GM19452 (cell line): ENCODE results near the gene RBPJL.

Experiments
- ATAC-seq: cut with Tn5 transposase; IDR thresholded peaks from one replicate; pipeline ENCODE4 v1.9.1; 2021; ENCODE audit not compliant: unreplicated experiment

Gene RBPJL

DNA sequence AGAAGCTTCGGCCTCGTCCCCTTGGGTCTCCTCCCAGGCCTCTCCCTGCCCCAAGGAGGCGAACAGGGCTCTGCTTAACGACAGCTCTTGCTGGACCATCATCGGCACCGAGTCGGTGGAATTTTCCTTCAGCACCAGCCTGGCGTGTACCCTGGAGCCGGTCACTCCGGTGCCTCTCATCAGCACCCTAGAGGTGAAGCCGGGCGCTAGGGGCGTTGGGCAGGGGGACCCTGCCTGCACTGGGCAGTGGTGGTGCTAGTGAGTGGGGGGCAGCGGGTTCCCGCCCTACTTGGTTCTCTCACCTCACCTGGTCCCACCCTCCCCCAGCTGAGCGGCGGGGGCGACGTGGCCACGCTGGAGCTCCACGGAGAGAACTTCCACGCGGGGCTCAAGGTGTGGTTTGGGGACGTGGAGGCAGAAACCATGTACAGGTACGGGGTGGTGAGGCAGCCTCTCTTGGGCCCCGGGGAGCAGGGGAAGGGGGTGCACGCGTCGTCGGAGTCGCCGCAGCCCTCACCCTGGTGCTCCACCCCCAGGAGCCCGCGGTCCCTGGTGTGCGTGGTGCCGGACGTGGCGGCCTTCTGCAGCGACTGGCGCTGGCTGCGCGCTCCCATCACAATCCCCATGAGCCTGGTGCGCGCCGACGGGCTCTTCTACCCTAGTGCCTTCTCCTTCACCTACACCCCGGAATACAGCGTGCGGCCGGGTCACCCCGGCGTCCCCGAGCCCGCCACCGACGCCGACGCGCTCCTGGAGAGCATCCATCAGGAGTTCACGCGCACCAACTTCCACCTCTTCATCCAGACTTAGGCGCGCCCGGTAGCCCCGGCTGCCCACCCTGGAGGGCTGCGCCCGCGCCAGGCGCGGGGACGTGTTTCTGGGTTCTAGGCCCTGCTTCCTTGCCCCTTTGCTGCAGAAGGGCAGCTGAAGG lies 9.8 kb downstream of the RBPJL start:
- ATAC-seq: no peak

DNA sequence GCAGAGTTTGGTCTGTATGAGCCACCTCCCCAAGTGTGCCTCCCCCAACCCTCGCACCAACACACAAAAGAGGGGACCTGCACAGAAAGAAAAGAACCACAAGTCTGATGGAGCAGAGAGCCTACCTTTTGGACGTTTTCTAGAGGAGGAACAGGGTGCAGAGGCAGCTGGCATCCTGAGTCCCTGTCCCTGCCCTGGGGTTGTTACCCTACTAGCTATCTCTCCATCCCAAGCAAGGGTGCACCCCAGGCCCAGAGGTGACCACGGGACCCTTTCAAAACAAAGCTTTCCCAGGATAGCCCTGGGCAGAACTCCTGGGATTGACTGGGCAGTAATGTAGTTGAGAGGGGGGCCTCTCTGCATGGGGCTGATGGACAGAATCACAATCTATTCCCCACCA lies 11.2 kb downstream of the RBPJL start:
- no peak for ATAC-seq

DNA sequence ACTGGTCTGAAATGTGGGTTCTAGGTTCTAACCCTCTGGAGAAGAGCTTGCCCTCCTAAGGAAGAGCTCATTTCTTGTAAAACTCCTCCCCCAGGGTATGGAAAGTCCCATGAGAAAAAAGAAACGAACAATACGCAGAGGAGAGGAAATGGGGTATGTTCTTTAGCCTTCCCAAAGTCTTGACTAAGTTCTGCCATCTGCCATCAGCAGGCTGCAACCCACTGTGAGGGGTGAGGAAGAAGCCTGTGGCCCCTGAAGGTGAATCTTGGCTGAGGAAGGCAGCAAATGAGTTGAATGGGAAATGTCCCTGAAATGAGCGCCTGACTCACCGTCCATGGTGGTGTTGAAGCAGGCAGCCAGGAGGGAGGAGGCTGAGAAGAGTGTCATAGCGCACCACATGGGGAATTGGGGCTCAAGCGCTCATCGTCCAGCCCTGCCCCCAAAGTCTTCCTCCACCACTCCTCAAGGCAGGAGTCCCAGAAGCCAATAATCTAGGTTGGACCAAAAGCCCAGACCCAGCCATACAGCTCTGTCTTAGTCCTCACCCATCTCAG lies 11.8 kb downstream of the RBPJL start:
- ATAC-seq: no peak

DNA sequence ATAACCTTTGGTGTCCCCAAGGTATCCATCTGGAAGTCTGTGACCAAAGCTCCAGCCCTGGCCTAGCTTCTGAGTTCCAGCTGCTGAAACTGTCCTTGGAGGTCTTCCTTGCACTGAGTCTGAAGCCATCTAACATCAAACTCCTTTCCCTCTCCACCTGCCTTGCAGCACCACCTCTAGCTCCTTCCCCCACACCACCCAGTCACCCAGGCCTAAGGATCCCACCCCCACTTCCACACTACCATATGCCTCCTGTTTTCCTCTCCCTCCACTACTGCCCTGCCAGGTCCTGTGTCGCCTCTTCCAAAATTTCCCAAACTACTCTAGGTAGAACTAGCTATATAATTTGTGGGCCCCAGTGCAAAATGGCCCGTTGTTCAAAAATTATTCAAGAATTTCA lies 12.3 kb downstream of the RBPJL start:
- ATAC-seq: no peak

DNA sequence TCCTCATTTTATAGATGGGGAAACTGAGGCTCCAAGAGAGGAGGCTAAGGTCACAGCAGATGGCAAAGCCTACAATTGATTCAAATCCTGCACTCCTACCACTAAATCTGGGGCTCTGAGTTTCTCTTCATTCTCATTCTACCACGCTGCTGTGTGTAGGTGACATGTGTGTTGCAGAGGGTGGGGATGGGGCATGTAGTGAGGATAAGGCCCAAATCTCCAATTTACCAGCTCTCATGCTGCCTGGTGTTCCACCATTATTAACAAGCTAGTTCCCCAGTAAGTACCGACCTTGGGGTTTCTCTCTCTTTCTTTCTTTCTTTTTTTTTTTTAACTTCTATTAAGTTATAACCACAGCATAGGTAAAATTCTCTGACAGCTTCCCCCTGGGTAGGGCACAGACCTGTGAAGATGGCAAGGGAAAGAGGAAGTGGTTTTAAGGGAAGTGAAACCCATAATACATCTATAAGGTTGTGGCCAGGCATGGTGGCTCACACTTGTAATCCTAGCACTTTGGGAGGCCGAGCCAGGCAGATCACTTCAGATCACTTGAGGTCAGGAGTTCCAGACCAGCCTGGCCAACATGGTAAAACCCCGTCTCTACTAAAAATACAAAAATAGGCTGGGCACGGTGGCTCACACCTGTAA lies 14.4 kb downstream of the RBPJL start:
- peak; percentile 82 for ATAC-seq

DNA sequence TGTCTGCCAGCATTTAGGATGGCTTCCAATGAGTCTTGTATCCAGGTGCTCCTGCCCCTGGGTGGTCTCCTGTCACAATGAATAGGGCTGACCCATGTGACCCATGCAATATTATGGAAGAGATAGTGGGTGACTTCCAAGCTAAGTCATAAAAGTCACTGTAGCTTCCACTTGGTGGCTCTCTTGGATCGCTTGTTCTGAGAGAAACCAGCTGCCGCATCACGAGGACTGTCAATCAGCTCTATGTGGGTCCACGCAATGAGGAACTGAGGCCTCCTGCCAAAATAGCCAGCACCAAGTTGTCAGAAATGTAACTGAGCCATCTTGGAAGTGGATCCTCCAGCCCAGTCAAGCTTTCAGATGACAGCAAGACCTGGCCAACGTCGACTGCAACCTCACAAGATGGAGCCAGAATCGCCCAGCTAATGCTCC lies 16.3 kb downstream of the RBPJL start:
- ATAC-seq: no peak

DNA sequence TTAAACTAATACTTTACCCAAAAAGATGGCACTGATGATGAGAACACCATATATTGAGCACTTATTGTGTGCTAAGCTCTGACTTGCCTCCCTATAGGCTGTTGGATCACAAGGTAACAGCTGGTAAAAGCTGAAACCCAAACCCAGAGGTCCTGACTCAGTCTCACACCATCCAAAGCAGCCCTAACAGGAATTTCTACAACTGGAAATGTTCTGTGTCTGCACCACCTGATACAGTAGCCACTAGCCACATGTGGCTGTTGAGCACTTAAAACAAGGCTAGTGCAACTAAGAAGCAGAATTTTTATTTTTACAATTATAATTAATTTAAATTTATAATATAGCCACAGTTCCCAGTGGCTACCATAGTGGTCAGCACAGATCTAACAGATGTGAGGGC lies 17.1 kb downstream of the RBPJL start:
- ATAC-seq: no peak

DNA sequence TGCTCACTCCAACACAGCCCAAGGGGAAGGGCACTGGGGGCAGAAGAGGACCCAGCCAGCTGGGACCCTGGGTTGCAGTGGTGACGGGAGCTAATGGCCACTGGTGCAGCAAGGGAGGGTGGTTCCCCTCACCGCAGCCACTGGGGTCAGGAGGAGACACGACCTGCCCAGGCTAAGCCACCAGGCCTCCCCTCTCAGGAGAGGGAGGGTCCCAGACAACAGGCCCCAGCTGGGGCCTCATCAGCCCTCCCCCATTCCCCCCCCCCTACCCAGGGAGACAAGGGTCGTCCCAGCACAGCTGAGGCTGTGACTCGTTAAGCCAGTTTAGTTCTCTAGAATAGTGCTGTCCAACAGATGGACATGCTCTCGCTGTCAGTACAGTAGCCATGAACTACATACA lies 18.7 kb downstream of the RBPJL start:
- no peak for ATAC-seq

DNA sequence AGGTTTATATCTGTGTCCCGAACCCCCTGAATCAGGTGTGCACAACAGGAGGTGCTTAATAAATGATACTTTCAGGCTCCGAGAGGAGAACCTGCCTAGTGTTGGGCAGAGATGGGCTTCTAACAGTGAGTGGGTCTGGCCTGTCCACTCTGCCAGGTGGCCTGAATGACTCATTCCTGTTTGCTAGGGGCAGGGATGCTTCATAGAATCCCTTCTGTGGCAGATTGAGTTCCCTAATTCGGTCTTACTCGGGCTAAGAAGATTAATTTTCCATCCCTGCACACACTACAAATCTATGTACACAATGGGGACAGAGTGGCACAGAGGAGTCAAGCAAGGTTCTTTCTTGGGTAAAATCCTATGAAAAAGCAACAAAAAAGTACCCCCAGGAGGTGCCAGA lies 21.8 kb downstream of the RBPJL start:
- no peak for ATAC-seq

DNA sequence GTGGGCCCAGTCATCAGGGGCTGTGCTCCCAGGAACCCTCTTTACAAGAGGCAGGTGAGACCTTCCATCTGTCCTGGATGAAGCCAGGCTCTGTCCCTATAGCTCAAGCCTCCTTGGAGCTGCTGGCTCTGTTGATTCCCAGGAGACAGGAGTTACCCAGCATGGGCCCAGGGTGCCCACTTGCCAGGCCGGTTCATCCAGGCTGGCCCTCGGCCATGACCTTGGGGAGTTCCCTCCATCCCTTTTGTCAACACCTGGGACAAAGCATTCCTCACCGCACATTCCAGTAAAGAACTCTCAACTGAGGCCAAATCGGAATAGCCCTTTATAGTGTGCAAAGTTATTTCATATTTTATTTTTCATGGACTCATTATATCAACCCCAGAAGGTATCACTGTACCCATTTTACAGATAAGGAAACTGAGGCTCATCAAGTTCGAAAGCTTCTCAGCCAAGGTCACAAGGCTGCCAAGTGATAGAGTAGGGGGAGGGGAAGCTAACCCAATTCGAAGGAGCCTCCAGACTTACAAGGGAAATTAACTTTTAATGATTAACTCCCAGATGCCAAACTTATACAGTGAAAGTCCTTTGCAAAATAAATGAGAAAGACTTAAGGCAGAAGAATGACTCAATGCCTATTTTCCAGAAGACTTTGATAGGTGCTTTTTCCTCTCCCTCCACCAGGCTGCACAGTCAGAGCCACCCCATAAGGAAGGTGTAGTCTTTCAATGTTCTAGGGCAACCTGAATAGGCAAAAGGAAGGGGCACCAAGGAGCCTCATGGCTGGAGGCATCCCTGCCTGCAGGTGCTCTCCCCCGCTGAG lies 23.1 kb downstream of the RBPJL start:
- ATAC-seq: no peak

DNA sequence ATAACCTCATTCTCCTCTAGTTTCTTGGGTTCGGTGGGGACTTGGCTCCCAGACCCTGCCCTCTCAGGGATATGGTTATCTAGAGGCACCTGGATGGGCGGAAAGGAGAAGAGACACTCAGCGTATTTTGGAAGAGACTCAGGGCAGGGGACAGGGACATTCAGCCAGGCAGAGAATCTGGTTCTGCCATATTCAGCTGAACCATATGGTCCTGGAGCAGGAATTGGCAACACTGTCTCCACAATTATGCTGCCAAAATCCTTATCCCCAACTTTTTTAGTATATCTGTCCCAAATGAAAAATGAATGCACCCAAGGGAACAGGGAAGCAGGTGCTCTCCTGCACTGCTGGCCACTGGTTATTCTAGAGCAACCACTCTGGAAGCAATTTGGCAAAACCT lies 23.8 kb downstream of the RBPJL start:
- ATAC-seq: no peak

DNA sequence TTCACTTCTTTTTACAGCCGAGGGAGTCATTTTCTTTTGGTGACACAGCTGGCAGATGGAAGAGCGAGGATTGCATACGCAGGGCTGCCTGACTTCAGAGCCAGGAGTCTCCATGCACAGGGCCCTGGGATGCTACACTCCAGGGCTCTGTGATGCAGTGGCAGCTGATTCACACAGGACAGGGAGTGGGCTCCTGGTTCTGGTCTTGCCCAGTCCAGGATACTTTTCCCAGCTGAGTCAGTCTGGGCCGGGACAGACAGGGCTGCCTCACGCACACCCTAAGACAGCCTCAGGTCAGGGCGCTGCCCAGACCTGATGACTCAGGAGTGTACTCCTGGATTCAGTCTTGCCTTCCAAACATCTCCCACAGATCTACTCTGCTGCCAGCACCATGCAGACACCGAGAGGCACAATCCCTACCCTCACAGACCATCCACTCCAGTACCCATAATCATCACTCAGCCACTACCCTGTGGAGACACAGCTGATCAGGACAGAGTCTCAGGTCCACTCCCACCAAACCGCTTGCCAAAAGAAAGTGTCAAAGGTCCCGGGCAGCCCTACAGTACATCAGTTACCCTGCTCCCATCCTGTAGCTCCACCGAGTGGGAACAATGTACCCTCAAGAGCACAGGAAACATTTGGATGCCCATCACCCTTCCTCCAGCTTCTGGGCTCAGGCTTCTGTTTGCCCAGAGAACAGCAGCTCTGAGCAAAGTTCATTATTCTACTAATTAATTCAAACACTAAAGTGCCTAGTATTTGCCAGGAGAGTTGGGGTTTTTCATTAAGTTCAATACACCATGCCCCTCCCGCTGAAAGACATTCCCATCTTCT lies 30.1 kb downstream of the RBPJL start:
- ATAC-seq: no peak

DNA sequence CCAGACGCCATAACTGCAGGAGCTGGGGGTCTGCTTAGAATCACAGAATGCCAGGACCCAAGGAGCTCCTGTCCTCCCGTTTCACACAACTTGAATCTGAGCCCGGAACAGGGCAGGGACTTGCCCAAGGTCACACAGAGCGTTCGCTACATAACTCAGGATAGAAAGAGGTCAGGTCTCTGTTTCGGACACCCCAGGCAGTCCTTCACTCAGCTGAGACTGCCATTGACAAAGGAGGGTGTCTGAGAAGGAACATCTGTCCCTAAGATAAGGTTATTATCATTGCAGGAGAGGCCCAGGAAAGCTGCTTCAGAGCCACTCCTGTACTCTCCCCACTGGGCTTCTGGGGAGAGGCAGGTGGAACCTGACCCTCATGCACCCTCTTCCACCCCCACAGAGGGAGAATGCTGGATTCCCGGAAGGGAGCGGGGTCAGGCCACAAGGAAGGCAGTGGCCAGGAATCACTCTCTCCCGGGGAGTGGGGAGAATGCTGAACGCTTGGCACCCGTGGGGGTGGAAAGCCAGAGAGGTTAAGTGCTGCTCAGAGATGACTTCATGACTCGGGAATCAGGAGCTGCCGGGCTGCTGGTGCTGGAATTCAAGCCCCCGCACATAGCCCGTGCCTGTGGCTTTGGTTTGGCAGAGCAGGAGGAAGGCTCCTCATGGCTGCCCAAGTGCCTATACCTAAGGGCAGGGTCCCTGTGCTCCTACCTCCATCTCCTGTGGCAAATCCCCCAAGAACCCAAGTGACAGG lies 30.9 kb downstream of the RBPJL start:
- ATAC-seq: no peak

DNA sequence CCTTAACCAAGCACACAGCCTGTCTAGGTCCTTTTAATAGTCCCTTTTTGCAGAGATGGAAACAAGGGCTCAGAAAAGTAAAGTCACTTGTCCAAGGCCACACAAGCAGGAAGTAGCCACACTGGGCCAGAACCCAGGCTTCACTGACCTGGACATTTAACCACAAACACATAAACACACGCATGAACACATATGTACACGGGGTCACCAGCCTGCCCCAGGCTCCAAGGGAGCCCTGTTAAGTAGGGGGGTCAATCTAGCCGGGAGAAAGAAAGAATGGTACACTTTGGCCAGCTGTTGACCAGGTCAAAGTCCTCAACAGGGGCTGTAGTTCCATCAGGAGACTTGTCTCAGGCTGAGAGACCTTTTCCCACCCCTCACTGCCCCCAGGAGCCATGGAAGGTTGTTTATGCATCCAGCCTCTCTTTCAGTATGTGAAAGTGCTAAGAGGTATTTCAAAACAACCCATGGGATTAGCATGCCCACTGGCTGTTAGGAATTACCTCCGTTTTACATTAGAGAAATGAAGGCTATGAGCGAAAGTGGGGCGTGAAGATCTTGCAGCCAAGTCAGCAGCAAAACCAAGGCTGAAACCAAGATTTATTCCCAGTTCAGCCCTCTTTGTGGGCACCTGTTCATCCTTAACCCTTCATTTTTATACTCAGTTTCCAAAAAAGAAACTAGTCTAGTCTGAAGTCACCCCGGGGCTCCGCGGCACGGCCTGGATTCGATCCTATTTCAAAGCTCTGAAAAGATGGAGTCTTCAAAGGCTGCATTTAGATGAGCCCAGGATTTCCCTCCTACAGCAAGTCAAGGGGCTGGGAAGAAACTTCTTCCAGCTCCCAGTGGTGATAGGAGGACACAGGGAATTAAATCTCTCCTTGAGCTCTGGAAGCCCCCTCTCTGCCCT lies 31.7 kb downstream of the RBPJL start:
- ATAC-seq: no peak

DNA sequence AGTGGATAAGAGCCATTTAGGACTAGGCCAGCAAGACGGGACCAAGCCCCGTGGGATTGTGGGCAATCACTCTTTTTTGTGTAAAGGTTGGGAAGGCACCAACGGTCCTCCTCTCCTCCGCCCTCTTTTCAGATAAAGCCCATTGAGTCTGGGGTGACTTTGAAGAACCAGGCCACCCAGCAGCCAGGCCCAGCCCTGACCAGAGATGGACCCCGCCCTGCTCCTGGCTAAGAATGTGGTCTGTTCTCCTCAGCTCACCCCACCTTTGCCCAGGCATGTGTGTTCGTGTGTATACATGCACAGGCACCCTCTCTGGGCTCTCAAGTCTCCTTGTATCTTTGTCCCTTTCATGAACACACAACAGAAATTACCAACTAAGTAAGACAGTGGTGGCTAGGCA lies 32.4 kb downstream of the RBPJL start:
- ATAC-seq: no peak

DNA sequence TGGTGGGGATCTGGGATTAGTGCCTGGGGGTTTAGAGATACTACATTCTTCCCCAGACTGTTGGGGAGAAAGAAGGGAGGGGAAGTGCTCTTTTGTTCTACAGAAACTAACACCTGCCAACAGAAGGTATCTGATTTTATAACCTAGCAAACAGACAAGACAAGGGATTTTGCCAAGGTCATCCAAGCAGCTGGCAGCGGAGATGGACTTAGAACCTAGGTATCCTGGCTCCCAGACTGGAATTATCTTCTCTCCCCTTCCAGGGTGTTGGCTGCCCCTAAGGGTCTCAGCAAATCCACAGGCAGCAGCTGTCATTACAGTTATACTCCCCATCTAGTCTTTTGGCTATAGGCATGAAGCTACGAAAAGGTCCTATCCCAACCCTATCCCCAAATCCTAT lies 33.2 kb downstream of the RBPJL start:
- no peak for ATAC-seq

DNA sequence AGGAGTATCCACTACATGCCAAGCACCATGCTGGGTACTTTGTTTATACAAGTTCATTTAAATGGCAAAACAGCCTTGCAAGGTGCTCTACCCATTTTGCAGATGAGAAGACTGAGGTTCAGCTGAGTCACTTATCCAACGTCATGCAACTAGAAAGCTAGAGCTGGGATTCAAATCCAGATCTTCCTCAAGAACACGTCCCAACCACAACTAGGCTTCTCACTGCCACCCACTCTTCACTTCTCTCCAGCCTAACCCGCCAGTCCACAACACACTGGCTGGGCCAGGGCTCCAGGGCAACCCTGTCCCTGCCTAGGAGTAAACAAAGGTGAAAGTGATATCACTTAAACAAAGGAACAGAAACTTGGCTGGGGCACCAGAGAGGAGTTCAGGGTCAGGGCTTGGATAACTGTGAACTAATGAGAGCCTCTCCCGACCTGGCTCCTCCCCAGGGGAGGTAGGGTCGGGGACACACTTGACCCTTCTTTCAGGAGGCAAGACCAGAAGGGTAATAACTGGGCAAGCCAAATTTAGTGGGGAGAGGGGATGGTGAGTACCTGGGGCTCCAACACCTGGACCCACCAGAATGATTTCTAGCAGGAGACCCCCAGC lies 33.7 kb downstream of the RBPJL start:
- ATAC-seq: no peak

DNA sequence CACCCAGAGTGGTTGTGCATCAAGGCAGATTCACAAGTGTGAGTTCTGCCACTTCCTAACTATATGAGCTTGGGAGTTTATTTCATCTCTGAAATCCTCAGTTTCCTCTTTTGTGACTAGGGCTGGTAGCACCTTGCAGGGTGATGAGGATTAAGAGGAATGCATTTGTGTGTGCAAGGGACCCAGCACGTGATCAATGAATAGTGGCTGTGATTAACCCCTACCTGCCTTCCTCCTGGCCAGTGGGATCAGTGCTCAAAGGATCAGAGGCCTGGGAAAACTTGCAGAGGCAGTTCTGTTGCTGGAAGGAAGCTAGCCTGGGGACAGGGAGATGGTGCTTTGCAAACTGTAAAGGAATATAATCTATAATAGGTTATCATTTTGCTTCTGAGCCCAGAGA lies 34.3 kb downstream of the RBPJL start:
- ATAC-seq: no peak
